Sigmoid colon (tissue), 7 donors: ENCODE measurements around the gene STOX1. TPM values are rescaled to one million over a fixed set of nuclear protein-coding genes. Genes with fewer than 3 reads are reported as not detected.
"Not testable (repeated sequence)": the region's sequence is repeated elsewhere in the genome, so short reads cannot be mapped to it uniquely, and the experiment has no call there.

Source experiments
- DNase-seq: peaks from one replicate; pipeline ENCODE4 v3.0.0-alpha.2; 2019
- H3K27ac ChIP-seq, 4 donors: fragments of 200-600 bp; sonication (generic); one replicate each; pipeline ENCODE4 v1.5.1; 2016 to 2019; ENCODE audit warnings: mild to moderate bottlenecking in 1 of 4
- H3K27me3 ChIP-seq, 3 donors: fragments of 200-600 bp; sonication (generic); one replicate each; pipeline ENCODE4 v1.5.1; 2019; ENCODE audit warnings: mild to moderate bottlenecking in 1 of 3
- H3K36me3 ChIP-seq, 4 donors: fragments of 200-600 bp; sonication (generic); one replicate each; pipeline ENCODE4 v1.5.1; 2016 to 2019
- H3K4me1 ChIP-seq, 4 donors: fragments of 200-600 bp; sonication (generic); one replicate each; pipeline ENCODE4 v1.5.1; 2017 to 2019
- H3K4me3 ChIP-seq, 4 donors: fragments of 200-600 bp; sonication (generic); one replicate each; pipeline ENCODE4 v1.5.1; 2017 to 2019; ENCODE audit warnings: mild to moderate bottlenecking in 2 of 4, moderate library complexity in 1 of 4
- H3K9me3 ChIP-seq, 4 donors: fragments of 200-600 bp in 3 of 4; sonication (generic) in 3 of 4; one replicate each; pipeline versions ENCODE4 v1.5.1 to v1.6.1; 2013 to 2019
- CTCF ChIP-seq, 4 experiments: fragments of 450-650 bp in 3 of 4; fragments of 200-600 bp in 1 of 4; IDR thresholded peaks; one replicate each; pipeline ENCODE4 v1.5.1; 2016 to 2019; ENCODE audit warnings: antibody characterized with exemption in 4 of 4, mild to moderate bottlenecking in 3 of 4, moderate library complexity in 2 of 4
- EP300 ChIP-seq, 4 donors: sonication (generic); formaldehyde crosslinking; IDR thresholded peaks; one replicate each; pipeline ENCODE4 v1.6.1; 2017; ENCODE audit warnings: antibody characterized with exemption in 4 of 4
- POLR2A ChIP-seq, 2 donors: fragments of 450-650 bp; IDR thresholded peaks; one replicate each; pipeline ENCODE4 v1.6.1; 2016; ENCODE audit warnings: antibody characterized with exemption in 2 of 2, mild to moderate bottlenecking in 2 of 2, moderate library complexity in 2 of 2
- POLR2AphosphoS5 ChIP-seq, 4 donors: sonication (generic); formaldehyde crosslinking; IDR thresholded peaks; one replicate each; pipeline ENCODE4 v1.6.1; 2017; ENCODE audit warnings: antibody characterized with exemption in 4 of 4
- WGBS, 2 donors: extraction: QIAGEN DNeasy Blood & Tissue Kit; methylation state at CpG; one replicate each; pipeline ENCODE4 v1.1.7; 2013; 5-methylcytosine and 5-hydroxymethylcytosine counted together
- intact Hi-C: fragments of 100-400 bp; cut with DNase I; formaldehyde crosslinking; loops from one replicate; pipeline ENCODE4 v1.15.1; 2023
- polyA plus RNA-seq, 3 donors: library from polyadenylated mRNA; stranded (reverse); fragments of 200-250 nt; gene quantifications; one replicate each; pipeline ENCODE4 v1.2.3, GENCODE V29; 2013
- small RNA-seq, 3 donors: library from RNA; depleted of rRNA; stranded (forward); fragments of <200 nt; gene quantifications; one replicate each; pipeline ENCODE3, GENCODE V24; 2016
- total RNA-seq, 4 donors: library from RNA; depleted of rRNA; stranded (reverse); fragments of >200 nt; gene quantifications; one replicate each; pipeline ENCODE4 v1.1.0, GENCODE V29; 2016
- donor health status: healthy with polysubstance abuse.
- donor health status: Bipolar disorder and iron deficiency.
- donor health status: healthy.

Gene STOX1
- total and polyA plus RNA-seq, 7 donors = 0.41 to 2.9 (median 1.3) TPM; not detected in 1

GRCh38 chr10:68938884-68939283 is 111.6 kb downstream of the STOX1 start:
- Histone ChIP-seq H3K9me3 (no peaks in the 10 kb centered on the region), H3K4me1 (no peaks in the 10 kb centered on the region), H3K27me3 (no peaks in the 10 kb centered on the region), H3K4me3 (no peak overlapping the region), H3K27ac (no peak overlapping the region), H3K36me3 (peaks cover 0 to 99% (median 30%) of the 10 kb centered on the region in 4 donors)
- WGBS, 2 donors = 85 to 96% methylated on average over 2 of the region's 2 CpGs
- TF ChIP-seq POLR2AphosphoS5 (IDR thresholded peaks at IDR 0.05) (no peak), EP300 (IDR thresholded peaks at IDR 0.05) (no peak), POLR2A (IDR thresholded peaks at IDR 0.05) (no peak), CTCF (IDR thresholded peaks at IDR 0.05) (no peak)
- intact Hi-C loops = no loop called here
- no peak for DNase-seq

- H3K4me3 ChIP-seq, H3K27me3 ChIP-seq, intact Hi-C loops, H3K4me1 ChIP-seq, H3K9me3 ChIP-seq, H3K27ac ChIP-seq, DNase-seq: not testable (repeated sequence)
- peaks cover 6 to 99% (median 29%) of the 10 kb centered on the region in 4 donors for H3K36me3 ChIP-seq
Measured at GRCh38 chr10:68940917-68941316, 113.6 kb downstream of the STOX1 start.

Small RNAs within 50 kb of the gene (small RNA-seq; reads per million reads assigned to genes)
- gene RNU6-571P = 0 reads per million in 3 donors
- 0 reads per million in 3 donors for gene RNU6-697P

Other genes starting within 250 kb of the STOX1 start
- gene CCAR1, start 106.3 kb upstream of the STOX1 start, total RNA-seq = 10 to 100 TPM; 37.6 to 69.2 (median 45.8) TPM
- gene CCAR1, start 106.3 kb upstream of the STOX1 start, polyA plus RNA-seq = 10 to 100 TPM; 12.0 to 29.7 (median 14.6) TPM
- gene DDX50, start 73.8 kb downstream of the STOX1 start, total RNA-seq = 10 to 100 TPM; 39.1 to 64.3 (median 51.6) TPM
- 10 to 100 TPM; 13.6 to 23.4 (median 21.0) TPM for gene DDX50, start 73.8 kb downstream of the STOX1 start, polyA plus RNA-seq
- gene DDX21, start 128.6 kb downstream of the STOX1 start, total RNA-seq = 10 to 100 TPM; 24.6 to 64.9 (median 29.5) TPM
- 10 to 100 TPM; 16.8 to 37.1 (median 16.9) TPM for gene DDX21, start 128.6 kb downstream of the STOX1 start, polyA plus RNA-seq
- 10 to 100 TPM; 21.0 to 34.6 (median 23.8) TPM for gene KIFBP, start 161.3 kb downstream of the STOX1 start, total RNA-seq
- 10 to 100 TPM; 12.2 to 16.6 (median 13.8) TPM for gene KIFBP, start 161.3 kb downstream of the STOX1 start, polyA plus RNA-seq